Upper lobe of left lung (tissue), 4 donors: ENCODE measurements around the gene TCP11L2.

Source experiments
- POLR2A ChIP-seq, 4 donors: fragments of 450-650 bp; IDR thresholded peaks; one replicate each; pipeline ENCODE4 v1.5.1; 2016 to 2017; ENCODE audit warnings: antibody characterized with exemption in 4 of 4, mild to moderate bottlenecking in 2 of 4
- TF ChIP-seq, protein P1 (sequence below), 6 experiments: fragments of 450-650 bp in 4 of 6; fragments of 200-600 bp in 2 of 6; sonication (generic) in 2 of 6; IDR thresholded peaks; one replicate each; pipeline ENCODE4 v1.5.1; 2016 to 2019; ENCODE audit warnings: antibody characterized with exemption in 6 of 6

GRCh38 chr12:106348411-106348810 is 45.9 kb downstream of the TCP11L2 start:
- TF ChIP-seq, protein P1, sequence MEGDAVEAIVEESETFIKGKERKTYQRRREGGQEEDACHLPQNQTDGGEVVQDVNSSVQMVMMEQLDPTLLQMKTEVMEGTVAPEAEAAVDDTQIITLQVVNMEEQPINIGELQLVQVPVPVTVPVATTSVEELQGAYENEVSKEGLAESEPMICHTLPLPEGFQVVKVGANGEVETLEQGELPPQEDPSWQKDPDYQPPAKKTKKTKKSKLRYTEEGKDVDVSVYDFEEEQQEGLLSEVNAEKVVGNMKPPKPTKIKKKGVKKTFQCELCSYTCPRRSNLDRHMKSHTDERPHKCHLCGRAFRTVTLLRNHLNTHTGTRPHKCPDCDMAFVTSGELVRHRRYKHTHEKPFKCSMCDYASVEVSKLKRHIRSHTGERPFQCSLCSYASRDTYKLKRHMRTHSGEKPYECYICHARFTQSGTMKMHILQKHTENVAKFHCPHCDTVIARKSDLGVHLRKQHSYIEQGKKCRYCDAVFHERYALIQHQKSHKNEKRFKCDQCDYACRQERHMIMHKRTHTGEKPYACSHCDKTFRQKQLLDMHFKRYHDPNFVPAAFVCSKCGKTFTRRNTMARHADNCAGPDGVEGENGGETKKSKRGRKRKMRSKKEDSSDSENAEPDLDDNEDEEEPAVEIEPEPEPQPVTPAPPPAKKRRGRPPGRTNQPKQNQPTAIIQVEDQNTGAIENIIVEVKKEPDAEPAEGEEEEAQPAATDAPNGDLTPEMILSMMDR (IDR thresholded peaks at IDR 0.05): no peak
- TF ChIP-seq POLR2A (IDR thresholded peaks at IDR 0.05): no peak
